ENCODE measurements around the gene VMP1.
A peak's percentile ranks its signal among the peaks of the same experiment; 100 is the strongest.
"Not testable (repeated sequence)": the region's sequence is repeated elsewhere in the genome, so short reads cannot be mapped to it uniquely, and the experiment has no call there.

The VMP1 gene

DNA sequence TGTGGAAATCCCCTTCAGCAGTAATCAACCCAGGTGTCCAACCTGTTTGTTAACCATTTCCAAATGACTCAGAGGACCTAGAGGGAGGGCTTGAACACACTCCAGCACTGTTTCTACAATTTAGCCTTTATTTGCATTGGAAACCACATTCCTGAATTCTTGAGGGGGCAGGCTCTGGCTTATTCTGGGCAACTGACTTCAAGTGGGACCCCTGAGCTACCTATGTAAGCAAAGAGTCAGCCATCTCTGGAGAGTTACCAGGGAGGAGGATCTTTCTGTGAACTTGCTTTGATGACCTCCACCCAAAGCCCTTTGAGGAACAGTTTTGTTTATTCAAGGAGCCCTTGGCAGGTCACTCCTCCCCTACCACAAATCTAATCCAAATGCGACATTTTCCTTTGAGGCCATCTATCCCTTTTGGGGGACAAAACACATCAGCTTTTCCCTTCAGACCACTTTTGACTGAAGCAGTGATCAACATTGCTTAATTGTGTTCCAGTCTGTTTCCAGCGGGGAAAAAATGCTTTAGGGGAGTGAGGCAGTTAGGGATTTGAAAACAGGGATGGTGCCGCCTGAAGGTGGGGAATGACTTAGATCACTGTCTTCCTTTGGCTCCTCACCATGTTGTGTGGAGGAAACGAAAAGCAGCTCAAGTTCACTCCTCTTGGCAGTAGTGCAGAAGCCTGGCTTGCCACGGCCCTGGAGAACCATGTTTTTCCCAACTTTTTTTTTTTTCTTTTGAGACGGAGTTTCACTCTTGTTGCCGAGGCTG is 139.1 kb downstream of the VMP1 start:
- DNase-seq (ENCODE audit: extremely low read depth, low read depth) = no peak
- peak overlapping the region; percentile 19 for H3K4me3 ChIP-seq (replicated peaks; ENCODE audit: low read depth, low read length)
- TF ChIP-seq, protein P1, sequence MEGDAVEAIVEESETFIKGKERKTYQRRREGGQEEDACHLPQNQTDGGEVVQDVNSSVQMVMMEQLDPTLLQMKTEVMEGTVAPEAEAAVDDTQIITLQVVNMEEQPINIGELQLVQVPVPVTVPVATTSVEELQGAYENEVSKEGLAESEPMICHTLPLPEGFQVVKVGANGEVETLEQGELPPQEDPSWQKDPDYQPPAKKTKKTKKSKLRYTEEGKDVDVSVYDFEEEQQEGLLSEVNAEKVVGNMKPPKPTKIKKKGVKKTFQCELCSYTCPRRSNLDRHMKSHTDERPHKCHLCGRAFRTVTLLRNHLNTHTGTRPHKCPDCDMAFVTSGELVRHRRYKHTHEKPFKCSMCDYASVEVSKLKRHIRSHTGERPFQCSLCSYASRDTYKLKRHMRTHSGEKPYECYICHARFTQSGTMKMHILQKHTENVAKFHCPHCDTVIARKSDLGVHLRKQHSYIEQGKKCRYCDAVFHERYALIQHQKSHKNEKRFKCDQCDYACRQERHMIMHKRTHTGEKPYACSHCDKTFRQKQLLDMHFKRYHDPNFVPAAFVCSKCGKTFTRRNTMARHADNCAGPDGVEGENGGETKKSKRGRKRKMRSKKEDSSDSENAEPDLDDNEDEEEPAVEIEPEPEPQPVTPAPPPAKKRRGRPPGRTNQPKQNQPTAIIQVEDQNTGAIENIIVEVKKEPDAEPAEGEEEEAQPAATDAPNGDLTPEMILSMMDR (IDR thresholded peaks at IDR 0.05; ENCODE audit: low read depth, low read length, missing control alignments) = no peak

DNA sequence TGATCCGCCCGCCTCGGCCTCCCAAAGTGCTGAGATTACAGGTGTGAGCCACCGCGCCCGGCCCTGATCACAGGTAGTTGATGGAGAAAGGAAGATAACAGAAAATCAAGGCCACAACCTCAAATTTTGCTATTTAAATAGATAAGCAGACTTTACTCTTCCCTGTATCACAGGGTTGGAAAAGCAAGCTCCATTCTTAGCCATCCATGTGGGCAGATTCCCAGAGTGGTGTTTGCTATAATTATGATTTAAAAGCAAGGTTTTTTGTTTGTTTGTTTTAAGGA is 140.9 kb downstream of the VMP1 start:
- DNase-seq (ENCODE audit: extremely low read depth, low read depth) = no peak
- TF ChIP-seq, protein P1 (IDR thresholded peaks at IDR 0.05; ENCODE audit: low read depth, low read length, missing control alignments) = no peak
- H3K4me3 ChIP-seq (replicated peaks; ENCODE audit: low read depth, low read length) = no peak overlapping the region

GRCh38 chr17:59848778-59849177 is 141.3 kb downstream of the VMP1 start:
- no peak for DNase-seq (ENCODE audit: extremely low read depth, low read depth)
- H3K4me3 ChIP-seq (replicated peaks; ENCODE audit: low read depth, low read length) = no peak overlapping the region

DNA sequence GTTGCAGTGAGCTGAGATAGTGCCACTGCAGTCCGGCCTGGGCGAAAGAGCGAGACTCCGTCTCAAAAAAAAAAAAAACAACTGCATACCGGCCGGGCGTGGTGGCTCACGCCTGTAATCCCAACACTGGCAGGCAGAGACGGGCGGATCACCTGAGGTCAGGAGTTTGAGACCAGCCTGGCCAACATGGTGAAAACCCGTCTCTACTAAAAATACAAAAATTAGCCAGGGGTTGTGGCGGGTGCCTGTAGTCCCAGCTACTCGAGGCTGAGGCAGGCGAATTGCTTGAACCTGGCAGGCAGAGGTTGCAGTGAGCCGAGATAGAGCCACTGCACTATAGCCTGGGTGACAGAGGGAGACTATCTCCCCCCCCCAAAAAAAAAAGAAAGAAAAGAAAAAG is 142.9 kb downstream of the VMP1 start:
- H3K4me3 ChIP-seq (replicated peaks; ENCODE audit: low read depth, low read length); DNase-seq (ENCODE audit: extremely low read depth, low read depth): not testable (repeated sequence)

More at GRCh38 chr17:59848778-59849177, 141.3 kb downstream of the VMP1 start:
- TF ChIP-seq, protein P1 (IDR thresholded peaks at IDR 0.05; ENCODE audit: low read depth, low read length, missing control alignments) = no peak

DNA sequence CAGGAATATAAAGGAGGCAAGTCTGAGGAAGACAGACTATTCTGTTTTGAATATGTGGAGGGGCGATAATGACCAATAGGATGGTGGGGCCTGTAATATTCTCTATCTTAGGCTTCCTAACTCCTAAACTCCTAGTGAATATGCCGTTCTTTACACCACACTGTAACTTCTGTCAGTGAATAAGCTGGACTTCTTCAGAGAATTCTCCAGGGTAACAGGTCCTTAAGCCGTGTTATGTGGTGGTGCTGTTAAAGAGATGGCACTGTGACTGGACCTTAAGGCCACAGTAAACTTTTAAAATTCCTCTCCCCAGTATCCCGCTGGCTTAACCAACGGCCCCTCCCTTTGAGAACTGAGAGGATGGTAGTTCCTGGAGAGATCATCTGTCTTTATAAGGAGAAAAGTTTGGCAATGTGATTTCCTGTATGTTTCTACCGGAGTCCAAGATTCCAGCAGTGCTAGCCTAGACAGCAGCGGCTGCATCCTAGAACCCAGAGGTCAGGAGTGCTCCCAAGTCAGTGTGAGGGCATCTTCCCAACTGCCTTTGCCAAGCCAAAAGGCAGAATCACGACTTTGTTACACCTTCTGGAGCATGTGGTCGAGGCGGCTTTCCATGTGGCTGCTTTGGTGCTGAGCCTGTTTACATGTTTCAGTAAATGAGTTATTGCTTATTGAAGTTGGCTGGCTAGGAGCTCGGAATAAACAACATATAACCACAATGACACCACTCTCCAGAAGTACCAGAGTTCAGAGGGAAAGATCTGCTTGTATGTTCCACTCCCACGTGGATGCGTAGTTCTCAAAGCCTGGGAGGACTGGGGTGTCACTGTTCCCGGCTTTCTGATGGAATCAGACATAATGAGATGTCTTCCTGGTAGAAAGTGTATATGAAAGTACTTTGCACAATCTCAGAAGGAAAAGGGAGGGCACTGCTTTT is 144.3 kb downstream of the VMP1 start:
- peak; percentile 86 for DNase-seq (ENCODE audit: extremely low read depth, low read depth)
- H3K4me3 ChIP-seq (replicated peaks; ENCODE audit: low read depth, low read length) = no peak overlapping the region
- TF ChIP-seq, protein P1 (IDR thresholded peaks at IDR 0.05; ENCODE audit: low read depth, low read length, missing control alignments) = no peak

GRCh38 chr17:59852847-59853167 is 145.4 kb downstream of the VMP1 start:
- DNase-seq (ENCODE audit: extremely low read depth, low read depth) = not testable (repeated sequence)

DNA sequence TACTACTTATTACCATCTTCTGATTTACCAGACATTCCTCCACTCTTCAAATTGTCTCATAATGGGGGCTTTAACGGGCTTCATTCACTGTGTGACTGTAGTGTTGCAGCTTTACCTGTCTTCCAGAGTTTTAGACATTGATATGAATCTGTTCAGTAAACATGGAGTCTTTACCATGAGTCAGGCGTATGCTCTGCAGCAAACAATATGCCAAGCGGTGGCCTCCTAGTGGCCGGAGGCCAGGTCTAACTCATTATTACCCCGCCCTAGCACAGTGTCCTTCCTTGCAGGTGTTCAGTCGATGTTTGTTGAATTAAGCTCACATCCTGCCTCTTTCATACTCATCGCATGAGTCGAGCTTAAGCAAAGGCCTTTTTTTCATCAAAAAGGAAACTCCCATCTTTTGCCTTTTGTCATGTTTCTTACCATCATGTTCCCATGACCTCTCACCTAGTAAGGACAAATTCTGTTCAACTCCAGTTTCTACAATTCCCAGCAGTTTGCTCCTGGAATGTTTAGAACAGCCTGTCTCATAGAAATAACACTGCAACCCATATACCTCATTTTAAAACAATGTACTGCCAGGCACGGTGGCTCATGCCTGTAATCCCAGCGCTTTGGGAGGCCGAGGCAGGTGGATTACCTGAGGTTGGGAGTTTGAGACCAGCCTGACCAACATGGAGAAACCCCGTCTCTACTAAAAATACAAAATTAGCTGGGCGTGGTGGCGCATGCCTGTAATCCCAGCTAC is 145.9 kb downstream of the VMP1 start:
- no peak overlapping the region for H3K4me3 ChIP-seq (replicated peaks; ENCODE audit: low read depth, low read length)
- DNase-seq (ENCODE audit: extremely low read depth, low read depth) = no peak
- TF ChIP-seq, protein P1 (IDR thresholded peaks at IDR 0.05; ENCODE audit: low read depth, low read length, missing control alignments) = peak; percentile 56

More at GRCh38 chr17:59852847-59853167, 145.4 kb downstream of the VMP1 start:
- not testable (repeated sequence) for H3K4me3 ChIP-seq (replicated peaks; ENCODE audit: low read depth, low read length)

DNA sequence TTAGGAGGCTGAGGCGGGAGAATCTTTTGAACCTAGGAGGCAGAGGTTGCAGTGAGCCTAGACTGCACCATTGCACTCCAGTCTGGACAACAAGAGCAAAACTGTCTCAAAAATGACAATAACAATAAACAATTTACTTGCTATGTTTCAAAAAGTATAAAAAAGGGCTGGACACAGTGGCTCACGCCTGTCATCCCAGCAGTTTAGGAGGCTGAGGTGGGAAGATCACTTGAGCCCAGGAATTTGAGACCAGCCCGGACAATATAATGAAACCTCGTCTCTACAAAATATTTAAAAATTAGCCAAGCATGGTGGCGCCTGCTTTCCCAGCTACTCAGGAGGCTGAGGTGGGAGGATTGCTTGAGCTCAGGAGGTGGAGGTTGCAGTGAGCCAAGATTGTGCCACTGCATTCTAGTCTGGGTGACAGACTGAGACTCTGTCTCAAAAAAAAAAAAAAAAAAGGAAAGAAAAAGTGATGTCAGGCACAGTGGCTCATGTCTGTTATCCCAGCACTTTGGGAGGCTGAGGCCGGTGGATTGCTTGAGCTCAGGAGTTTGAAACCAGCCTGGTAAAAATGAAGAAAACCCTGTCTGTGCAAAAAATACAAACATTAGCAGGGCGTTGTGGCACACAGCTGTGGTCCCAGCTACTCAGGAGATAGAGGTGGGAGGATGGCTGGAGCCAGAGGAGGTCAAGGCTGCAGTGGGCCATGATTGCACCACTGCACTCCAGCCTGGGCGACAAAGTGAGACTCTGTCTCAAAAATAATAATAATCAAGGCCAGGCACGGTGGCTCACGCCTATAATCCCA is 146.7 kb downstream of the VMP1 start:
- not testable (repeated sequence) for DNase-seq (ENCODE audit: extremely low read depth, low read depth); H3K4me3 ChIP-seq (replicated peaks; ENCODE audit: low read depth, low read length)
